ENCODE data around the gene SAT2.

DNA sequence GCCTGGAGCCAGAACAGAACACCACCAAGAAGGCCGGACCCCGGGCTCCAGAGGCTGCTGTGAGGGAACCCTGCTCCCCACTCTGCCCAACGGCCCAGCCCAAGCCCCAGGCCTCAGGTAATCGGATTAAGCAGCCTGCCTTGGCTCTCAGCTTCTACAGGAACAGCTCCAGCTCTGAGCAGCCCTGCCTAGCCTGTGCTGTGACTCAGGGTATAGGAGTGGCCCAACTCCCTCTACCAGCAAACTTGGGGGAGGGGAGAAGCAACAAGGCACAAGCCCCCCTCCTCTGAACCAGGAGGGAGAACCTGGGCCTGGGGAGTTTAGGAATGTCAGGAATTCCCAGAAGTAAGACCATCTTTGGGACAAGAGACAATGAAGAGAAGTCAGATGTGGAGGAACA, 36.9 kb downstream of the SAT2 start:
- no peak for TF ChIP-seq EZH2 (IDR thresholded peaks at IDR 0.05; ENCODE audit: borderline replicate concordance, control insufficient read depth, low read depth, low read length)
- no peak for TF ChIP-seq HCFC1 (IDR thresholded peaks at IDR 0.05; ENCODE audit: low read length)
- TF ChIP-seq CREB1 (IDR thresholded peaks at IDR 0.05; ENCODE audit: low read depth), result no peak
- TF ChIP-seq POLR2A (IDR thresholded peaks at IDR 0.05; ENCODE audit: low read depth, low read length), result peak; percentile 28; the same call in 1 of the 2 replicates
- no peak for TF ChIP-seq POLR2AphosphoS5 (IDR thresholded peaks at IDR 0.05; ENCODE audit: low read length)
- no peak for TF ChIP-seq USF1 (IDR thresholded peaks at IDR 0.05; ENCODE audit: borderline replicate concordance, extremely low read length, insufficient read depth, low read depth, low read length)
- TF ChIP-seq, protein P1, sequence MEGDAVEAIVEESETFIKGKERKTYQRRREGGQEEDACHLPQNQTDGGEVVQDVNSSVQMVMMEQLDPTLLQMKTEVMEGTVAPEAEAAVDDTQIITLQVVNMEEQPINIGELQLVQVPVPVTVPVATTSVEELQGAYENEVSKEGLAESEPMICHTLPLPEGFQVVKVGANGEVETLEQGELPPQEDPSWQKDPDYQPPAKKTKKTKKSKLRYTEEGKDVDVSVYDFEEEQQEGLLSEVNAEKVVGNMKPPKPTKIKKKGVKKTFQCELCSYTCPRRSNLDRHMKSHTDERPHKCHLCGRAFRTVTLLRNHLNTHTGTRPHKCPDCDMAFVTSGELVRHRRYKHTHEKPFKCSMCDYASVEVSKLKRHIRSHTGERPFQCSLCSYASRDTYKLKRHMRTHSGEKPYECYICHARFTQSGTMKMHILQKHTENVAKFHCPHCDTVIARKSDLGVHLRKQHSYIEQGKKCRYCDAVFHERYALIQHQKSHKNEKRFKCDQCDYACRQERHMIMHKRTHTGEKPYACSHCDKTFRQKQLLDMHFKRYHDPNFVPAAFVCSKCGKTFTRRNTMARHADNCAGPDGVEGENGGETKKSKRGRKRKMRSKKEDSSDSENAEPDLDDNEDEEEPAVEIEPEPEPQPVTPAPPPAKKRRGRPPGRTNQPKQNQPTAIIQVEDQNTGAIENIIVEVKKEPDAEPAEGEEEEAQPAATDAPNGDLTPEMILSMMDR (IDR thresholded peaks at IDR 0.05 in 2 of 3, conservative IDR thresholded peaks at IDR 0.05 in 1 of 3; ENCODE audit: control insufficient read depth in 2 of 3, extremely low read depth in 1 of 3, insufficient read depth in 1 of 3, low read depth in 3 of 3, low read length in 3 of 3), result no peak
- TF ChIP-seq YY1 (IDR thresholded peaks at IDR 0.05; ENCODE audit: low read depth, low read length), result no peak
- TF ChIP-seq EGR1 (IDR thresholded peaks at IDR 0.05; ENCODE audit: borderline replicate concordance in 1 of 2, low read depth in 2 of 2, low read length in 2 of 2), result no peak
- no peak for TF ChIP-seq NFIC (IDR thresholded peaks at IDR 0.05; ENCODE audit: low read depth, low read length)
- no peak for TF ChIP-seq SP1 (IDR thresholded peaks at IDR 0.05; ENCODE audit: low read depth, low read length)
- TF ChIP-seq USF2 (IDR thresholded peaks at IDR 0.05; ENCODE audit: borderline replicate concordance, low read depth, low read length), result no peak

All from GM12878 (cell line).